ENCODE measurements around the gene LAMB1.
"Not testable (repeated sequence)": the region's sequence is repeated elsewhere in the genome, so short reads cannot be mapped to it uniquely, and the experiment has no call there.

The LAMB1 gene

DNA sequence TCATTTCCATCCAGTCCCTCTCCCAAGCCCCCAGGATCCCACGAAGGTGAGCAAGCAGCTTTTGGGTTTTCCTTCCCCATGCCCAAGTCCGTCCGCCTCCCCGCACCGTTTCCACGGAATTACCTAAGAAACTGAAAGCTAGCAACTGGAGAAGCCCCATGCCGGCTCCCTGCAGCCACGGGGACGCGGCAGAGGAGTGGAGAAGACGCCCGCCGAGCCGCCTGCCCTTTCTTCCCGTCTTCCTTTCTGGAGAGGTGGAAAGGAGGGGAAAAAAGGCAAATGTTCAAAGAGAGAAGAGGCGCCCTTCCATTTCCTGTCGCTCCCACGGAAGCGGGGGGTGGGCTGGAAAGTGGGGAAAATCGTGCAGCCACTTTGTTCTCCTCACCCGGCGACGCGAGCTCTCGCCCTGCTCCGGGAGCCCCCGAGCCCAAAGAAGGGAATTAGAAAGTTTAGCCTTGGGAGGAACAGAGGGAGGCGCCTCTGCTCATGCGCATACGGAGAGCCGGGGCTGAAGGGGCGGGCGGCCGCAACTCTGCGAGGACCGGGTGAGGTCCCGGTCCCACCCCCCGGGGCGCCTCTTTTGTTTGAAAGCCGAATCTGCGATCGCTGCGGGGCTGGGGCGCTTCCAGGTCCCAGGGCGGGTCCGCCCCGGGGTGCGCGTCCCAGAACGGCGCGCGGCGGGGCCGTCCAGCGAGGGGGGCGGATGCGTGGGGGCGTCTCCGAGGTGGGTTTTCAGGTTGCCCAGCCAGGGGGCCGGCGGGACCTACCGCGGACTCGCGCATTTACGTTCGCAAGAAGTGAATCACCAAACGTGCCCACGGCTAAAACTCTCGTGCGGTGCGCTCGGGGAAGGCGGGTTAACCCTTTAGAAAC, at the start of gene LAMB1:
TSS of gene LAMB1 (minus strand) at position 436 of the 873 bp plus-strand sequence. CDS start at position 160, 276 bp downstream.
- DNase-seq, result peak; percentile 93
- in situ Hi-C loops (cut with HindIII; ENCODE audit: low pct_ligation_motif_present, low pct_unique_long_range_greater_than_20kb, low sequenced_read_pairs), result no loop called here

DNA sequence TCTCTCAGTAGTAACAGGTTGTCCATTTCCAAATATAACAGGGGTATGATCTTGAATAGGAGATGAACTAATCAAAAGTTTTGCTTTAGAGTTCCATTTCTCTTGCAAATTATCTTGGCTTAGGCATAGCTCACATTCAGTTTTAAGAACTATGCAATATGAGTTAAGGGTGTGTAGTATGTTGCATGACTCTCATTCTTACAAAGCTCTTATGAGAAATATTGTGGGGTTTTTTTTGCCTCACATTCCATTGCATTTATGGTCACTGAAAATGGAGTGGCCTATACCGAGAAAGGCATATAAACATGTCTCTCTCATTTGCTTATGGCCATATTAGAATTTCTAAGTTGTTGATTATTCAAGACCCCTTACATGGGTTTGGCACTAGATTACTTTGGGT, 48.5 kb upstream of the LAMB1 start:
- in situ Hi-C loops (cut with HindIII; ENCODE audit: low pct_ligation_motif_present, low pct_unique_long_range_greater_than_20kb, low sequenced_read_pairs), result no loop called here
- DNase-seq, result no peak

DNA sequence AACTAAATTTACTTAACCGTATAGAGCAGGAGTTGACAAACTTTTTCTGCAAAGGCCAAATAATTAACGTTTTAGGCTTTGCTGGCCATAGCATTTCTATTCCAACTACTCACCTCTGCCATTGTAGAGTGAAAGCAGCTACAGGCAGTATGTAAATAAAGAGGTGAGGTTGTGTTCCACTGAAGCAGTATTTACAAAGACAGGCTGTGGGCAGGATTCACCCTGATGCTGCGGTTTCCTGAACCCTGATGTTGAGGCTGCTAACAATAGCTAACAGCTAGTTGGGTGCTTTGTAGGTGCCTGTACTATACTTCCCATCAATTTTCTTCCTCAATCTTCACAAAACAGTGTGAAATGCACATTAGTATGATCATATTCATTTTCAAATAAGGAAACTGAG, 47.0 kb upstream of the LAMB1 start:
- in situ Hi-C loops (cut with HindIII; ENCODE audit: low pct_ligation_motif_present, low pct_unique_long_range_greater_than_20kb, low sequenced_read_pairs), result no loop called here
- DNase-seq, result no peak

DNA sequence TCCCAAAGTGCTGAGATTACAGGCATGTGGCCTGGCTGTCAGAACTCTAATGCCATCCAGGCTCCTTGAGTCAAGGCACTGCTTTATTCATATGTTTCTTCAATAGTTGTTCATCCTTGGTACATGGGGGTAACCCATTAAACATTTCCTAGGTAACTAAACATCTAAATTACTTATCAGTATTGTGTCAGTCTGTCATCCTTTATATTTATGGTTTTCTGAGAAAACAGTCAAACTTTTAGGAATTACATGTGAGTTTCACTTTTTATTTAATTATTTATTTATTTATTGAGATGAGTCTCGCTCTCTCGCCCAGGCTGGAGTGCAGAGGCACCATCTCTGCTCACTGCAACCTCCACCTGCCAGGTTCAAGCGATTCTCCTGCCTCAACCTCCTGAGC, 45.5 kb upstream of the LAMB1 start:
- in situ Hi-C loops (cut with HindIII; ENCODE audit: low pct_ligation_motif_present, low pct_unique_long_range_greater_than_20kb, low sequenced_read_pairs), result no loop called here
- no peak for DNase-seq

DNA sequence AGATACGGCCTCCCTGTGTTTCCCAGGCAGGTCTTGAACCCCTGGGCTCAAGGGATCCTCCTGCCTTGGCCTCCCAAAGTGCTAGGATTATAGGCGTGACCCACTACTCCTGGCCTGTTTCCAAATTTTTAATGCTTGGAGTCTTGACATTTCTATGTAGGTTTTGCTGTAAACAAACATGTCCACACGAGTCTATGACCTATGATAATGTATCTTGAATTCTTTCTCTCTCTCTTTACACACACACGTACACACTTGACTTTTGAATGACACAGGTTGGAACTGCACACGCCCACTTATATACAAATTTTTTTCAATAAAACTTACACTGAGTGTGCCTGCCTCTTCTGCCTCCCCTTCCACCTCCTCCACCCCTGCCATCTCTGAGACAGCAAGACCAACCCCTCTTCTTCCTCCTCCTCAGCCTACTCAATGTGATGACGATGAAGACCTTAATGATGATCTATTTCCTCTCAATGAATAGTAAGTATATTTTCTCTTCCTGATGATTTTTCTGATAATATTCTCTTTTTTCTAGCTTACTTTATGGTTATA, 44.1 kb upstream of the LAMB1 start:
- in situ Hi-C loops (cut with HindIII; ENCODE audit: low pct_ligation_motif_present, low pct_unique_long_range_greater_than_20kb, low sequenced_read_pairs), result no loop called here
- no peak for DNase-seq

DNA sequence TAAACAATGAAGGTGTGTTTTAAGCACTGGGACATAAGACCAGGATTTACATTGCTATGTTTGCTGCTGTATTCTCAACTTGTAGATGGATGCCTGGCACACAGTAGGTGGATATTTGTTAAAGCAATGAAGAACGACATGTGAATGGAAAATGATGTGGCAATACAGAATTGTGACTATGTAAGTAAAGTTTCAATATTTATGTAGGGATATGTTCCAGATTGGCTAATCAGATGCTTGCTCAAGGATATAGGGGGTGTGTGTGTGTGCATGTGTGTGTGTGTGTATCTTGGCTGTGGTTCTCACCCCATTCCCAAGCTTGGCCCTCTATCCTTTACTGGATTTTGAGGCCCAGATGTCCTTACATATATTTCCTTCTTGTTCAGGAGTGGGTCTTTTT, 42.7 kb upstream of the LAMB1 start:
- no peak for DNase-seq
- in situ Hi-C loops (cut with HindIII; ENCODE audit: low pct_ligation_motif_present, low pct_unique_long_range_greater_than_20kb, low sequenced_read_pairs), result no loop called here

DNA sequence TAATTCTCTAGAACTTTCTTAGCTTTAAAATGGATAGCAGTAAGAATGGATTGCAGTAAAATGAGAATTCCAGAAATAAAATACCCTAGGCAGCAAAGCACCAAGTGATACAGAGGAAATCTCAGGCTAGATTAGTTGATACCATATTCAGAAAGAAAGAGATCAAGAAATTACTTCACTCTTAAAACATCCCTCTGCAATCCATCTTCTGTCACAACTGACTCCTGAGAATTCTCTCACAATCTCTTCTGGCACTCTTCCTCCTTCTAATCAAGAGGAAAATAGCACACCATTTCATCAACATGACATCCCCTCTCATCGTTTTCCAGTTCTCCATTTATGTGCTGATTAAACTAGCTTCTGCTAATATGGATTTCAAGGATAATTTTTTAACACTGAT, 42.2 kb upstream of the LAMB1 start:
- in situ Hi-C loops (cut with HindIII; ENCODE audit: low pct_ligation_motif_present, low pct_unique_long_range_greater_than_20kb, low sequenced_read_pairs), result no loop called here
- no peak for DNase-seq

DNA sequence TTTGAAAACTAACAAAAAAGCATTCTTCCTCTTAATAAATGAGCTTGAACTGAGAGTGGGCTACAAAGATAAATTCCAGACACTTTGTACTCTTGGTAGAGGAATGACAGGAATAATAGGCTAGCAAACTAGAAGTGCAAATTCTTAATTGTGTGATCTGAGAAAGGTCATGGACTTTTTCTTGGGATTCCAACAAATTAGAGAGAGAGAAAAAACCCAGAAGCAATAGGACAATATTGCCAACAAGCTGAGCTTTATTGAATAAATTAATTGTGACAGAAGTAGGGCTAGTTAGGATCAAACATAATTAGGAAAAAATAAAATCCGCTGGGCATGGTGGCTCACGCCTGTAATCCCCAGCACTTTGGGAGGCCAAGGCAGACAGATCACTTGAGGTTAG, 41.4 kb upstream of the LAMB1 start:
- DNase-seq, result no peak
- in situ Hi-C loops (cut with HindIII; ENCODE audit: low pct_ligation_motif_present, low pct_unique_long_range_greater_than_20kb, low sequenced_read_pairs), result no loop called here

DNA sequence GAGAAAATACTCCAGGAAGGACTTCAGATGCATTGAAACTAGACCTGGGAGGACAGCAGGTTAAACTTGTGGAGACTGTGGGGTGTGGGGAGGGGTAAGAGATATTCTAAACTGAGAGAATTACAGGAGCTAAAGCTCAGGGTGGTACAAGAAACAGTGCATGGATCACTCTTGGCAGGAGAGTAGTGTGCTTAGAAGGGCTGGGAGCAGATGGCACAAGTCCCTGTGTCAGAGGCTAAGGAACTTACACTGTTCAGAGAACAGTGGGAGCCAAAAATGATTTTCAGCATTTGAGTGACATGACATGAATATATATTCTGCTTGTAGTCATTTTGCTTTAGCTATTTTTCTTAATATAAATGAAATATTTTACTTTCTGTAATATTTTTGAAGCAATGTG, 36.0 kb upstream of the LAMB1 start:
- no peak for DNase-seq
- in situ Hi-C loops (cut with HindIII; ENCODE audit: low pct_ligation_motif_present, low pct_unique_long_range_greater_than_20kb, low sequenced_read_pairs), result no loop called here

DNA sequence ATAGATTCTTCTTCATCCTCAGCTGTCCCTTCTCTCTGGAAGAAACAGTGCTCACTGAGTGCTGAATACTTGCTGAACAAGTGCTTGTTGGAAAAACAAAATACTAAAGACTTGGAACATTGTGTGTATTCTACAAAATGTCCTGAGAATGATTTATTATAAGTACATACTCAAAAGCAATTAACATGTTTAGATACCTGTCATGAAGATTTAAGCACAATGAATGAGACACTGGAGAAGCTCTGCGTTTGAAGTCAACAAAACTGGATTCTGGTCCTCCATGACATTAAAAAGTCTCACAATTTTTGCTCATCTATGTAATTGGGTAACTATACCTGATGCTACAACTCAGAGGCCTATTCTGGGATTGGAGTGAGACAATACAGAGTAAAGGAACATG, 34.8 kb upstream of the LAMB1 start:
- in situ Hi-C loops (cut with HindIII; ENCODE audit: low pct_ligation_motif_present, low pct_unique_long_range_greater_than_20kb, low sequenced_read_pairs), result no loop called here

DNA sequence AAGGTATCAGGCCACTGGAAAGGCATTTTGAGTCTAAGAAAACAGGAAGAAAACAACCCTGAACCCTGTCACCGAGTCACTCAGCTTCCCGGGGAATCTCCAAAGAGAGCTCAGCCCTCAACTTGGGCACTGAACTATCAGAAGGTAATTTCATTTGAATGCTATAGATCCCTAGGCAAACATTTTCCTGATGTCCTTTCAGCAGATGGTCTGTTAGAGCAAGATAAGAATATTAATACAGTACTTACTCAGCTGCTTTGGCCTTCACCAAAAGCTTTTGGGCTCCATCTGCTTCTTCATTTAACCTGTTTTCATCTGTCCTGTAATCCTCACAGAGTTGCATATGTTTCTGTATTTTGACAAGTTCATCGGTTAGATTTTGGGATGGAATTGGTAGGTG, 34.2 kb upstream of the LAMB1 start:
- in situ Hi-C loops (cut with HindIII; ENCODE audit: low pct_ligation_motif_present, low pct_unique_long_range_greater_than_20kb, low sequenced_read_pairs), result no loop called here
- no peak for DNase-seq

More for the DNA sequence above, 34.8 kb upstream of the LAMB1 start:
- no peak for DNase-seq

DNA sequence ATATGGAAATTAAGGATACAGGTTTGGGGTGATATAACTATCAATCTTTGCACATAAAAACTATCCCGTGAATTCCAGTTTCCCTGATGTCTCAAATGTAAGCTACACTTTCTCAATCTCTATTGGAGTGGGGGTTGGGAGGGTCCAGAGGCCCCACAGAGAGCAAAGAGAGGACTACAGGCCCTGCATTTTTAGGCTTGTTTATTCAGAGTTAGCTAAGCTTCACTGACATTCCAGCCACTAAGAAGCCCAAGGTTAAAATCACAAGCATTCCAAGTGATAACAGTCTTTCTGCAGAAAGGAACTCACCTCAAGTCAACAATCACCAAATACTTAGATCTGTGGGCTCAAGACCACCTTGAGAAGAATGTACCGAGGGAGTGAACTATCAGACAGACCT, 31.6 kb upstream of the LAMB1 start:
- no peak for DNase-seq
- in situ Hi-C loops (cut with HindIII; ENCODE audit: low pct_ligation_motif_present, low pct_unique_long_range_greater_than_20kb, low sequenced_read_pairs), result no loop called here

DNA sequence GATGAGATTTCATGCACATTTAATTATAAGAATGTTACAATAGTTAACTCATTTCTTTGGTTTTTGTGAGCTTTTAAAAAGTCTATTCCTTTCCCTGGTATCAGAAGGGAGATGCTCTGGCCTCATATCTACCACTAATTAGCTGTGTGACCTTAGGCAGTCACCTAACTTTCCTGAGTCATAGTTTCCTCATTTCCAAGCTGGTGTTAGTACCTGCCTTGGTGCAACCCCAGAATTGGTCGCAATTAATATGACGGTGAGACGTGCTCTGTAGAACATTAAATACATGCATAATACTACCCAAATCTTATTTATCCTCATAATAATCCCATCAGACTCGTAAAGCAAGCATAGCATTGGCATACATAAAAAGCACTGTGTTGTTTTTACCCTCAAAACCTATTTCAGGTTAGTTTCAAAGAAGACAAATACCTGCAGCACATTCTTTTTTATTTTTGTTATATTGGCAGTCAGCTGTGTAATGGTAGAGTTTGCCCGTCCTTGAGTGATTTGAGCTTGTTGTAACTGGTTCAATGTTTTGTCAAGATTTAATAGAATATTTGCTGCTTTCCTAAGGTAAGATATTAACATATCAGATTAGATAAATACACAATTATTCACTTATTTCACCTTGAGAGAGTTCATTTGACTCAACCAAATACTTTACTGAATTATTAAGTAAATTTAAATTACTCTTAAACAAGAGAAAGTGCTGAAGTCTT, 31.0 kb upstream of the LAMB1 start:
- no peak for DNase-seq
- in situ Hi-C loops (cut with HindIII; ENCODE audit: low pct_ligation_motif_present, low pct_unique_long_range_greater_than_20kb, low sequenced_read_pairs), result no loop called here

DNA sequence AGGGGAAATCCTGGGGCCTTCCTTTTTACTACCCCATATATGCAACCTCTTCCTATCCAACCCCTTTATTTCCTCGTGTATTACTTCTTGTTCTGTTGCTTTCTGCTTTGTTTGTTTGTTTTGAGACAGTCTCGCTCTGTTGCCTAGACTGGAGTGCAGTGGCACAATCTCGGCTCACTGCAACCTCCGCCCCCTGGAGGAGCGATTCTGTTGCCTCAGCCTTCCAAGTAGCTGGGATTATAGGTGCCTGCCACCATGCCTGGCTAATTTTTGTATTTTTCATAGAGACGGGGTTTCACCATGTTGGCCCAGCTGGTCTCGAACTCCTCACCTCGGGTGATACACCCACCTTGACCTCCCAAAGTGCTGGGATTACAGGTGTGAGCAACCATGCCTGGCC, 30.3 kb upstream of the LAMB1 start:
- DNase-seq; in situ Hi-C loops (cut with HindIII; ENCODE audit: low pct_ligation_motif_present, low pct_unique_long_range_greater_than_20kb, low sequenced_read_pairs): not testable (repeated sequence)

DNA sequence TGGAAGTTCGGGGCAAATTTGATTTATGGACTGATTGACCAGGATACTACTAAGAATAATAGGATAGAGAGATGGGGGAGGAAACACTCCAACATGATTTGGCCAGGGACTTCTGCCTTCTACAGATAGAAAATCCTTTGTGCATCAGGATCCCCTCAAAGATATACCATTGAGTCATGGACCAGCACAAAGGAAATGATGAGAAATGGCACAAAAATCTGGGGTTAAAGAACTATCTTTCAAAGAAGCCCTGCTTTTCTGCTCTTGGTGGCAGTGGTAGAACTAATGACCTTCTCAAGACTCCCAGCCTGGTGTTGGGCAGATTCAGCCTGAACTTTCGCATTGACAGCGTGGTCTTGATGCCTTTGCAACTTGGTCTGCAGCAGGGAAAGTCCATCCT, 27.6 kb upstream of the LAMB1 start:
- DNase-seq, result peak; percentile 42
- in situ Hi-C loops (cut with HindIII; ENCODE audit: low pct_ligation_motif_present, low pct_unique_long_range_greater_than_20kb, low sequenced_read_pairs), result no loop called here

DNA sequence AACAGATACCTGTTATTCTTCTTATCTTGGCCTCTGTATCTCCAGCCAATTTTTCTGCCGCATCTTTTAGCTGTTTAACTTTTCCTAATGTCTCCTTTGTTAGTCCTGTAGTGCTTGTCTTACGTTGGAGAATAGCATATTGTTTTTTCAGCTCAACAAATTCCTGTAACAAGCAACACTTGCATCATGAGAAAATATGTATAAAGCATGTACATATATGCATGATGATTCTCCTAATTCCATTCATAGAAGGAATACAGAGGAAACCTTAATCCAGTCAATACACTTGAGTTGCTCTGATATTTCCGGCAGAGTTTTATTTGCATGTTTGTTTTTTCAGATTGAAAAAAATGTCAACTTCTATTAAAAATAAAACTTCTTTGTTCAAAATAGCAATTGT, 26.1 kb upstream of the LAMB1 start:
- no peak for DNase-seq
- in situ Hi-C loops (cut with HindIII; ENCODE audit: low pct_ligation_motif_present, low pct_unique_long_range_greater_than_20kb, low sequenced_read_pairs), result no loop called here

DNA sequence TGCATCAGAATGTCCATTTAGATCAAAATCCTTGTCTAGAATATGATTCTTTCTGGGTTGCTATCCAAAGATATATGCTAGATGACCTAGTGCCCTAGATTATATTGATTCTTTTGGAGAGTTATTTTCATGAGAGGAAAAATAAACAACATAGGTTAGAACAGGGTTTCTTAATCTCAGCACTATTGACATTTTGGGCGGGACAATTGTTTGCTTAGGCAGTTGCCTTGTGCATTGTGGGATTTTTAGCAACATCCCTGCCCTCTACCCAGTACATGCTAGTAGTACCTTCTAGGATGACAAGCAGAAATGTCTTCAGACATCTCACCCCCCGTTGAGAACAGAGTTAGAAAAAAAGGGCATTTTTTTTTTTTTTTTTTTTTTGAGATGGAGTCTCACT, 25.1 kb upstream of the LAMB1 start:
- in situ Hi-C loops (cut with HindIII; ENCODE audit: low pct_ligation_motif_present, low pct_unique_long_range_greater_than_20kb, low sequenced_read_pairs), result no loop called here
- DNase-seq, result no peak

DNA sequence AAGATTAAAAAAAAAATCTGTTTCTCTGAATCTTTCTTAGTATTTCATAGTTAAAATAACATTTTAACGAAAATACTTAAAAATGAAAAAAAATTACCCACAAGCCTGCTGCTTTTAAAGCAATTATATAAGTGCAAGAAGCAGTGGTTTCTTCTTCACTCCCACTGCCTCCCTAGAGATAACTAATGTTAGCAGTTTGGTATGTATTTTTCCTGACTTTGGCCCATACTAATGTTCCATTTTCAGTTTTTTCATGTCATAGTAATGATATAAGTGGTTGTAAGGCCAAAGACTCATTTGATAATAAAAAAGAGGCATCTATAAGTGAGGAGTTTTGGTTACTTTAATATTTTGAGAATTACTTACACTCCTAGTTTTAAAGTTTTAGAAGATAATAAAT, 24.3 kb upstream of the LAMB1 start:
- no peak for DNase-seq
- in situ Hi-C loops (cut with HindIII; ENCODE audit: low pct_ligation_motif_present, low pct_unique_long_range_greater_than_20kb, low sequenced_read_pairs), result no loop called here

DNA sequence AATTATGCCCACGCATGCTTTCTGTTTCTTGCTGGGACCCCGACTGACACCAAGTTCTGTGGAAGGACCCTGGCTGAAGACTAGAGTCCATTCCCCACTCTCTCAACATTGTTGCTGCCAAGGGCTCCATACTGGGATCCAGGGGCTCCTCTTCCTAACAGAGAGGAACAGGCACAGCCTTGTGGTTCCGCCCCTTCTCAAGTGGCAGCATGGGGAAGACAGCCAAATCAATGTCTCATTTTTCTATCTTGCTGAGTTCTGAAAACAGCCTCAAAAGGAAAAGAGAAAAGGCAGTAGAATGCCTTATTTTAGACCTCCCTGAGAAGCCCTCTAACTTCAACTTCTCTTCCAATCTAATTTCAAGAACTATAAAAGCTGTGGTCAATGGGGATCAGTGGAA, 23.7 kb upstream of the LAMB1 start:
- no peak for DNase-seq
- in situ Hi-C loops (cut with HindIII; ENCODE audit: low pct_ligation_motif_present, low pct_unique_long_range_greater_than_20kb, low sequenced_read_pairs), result no loop called here

DNA sequence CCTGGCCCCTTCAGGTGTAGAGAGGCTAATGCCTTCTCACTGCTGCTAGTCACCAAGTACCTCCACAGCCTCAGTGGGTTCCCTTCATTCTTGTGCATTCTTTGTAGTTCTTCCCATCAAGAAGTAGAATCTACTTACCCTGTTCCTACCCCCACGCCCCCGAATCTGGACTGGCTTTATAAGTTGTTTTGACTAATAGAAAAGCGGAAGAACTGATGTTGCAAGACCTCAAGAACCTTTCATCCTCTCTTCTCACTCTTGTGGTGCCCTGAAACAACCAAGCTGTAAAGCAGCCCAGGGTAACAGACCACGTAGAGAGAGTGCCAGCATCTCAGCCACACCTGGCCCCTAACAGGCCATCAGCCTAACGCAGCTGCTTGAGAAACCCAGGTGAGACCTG, 23.2 kb upstream of the LAMB1 start:
- in situ Hi-C loops (cut with HindIII; ENCODE audit: low pct_ligation_motif_present, low pct_unique_long_range_greater_than_20kb, low sequenced_read_pairs), result no loop called here
- DNase-seq, result no peak
